SK-N-SH treated with all-trans-retinoic acid at 6 μM for 48 hours (cell line): ENCODE measurements around the gene NR5A2.

ENCODE experiments used
- ATAC-seq: fragments of 200-7000 bp; cut with Tn5 transposase; 3 replicates; pipeline ENCODE4 v1.9.1; 2020; ENCODE audit warnings: mild to moderate bottlenecking, moderate library complexity
- ARNTL ChIP-seq: fragments of 450-650 bp; formaldehyde crosslinking; IDR thresholded peaks from 2 replicates; pipeline ENCODE4 v1.5.0; 2020; ENCODE audit warnings: low read depth, mild to moderate bottlenecking, moderate library complexity, borderline replicate concordance
- BACH2 ChIP-seq: fragments of 250-450 bp; sonication (Bioruptor Pico); IDR thresholded peaks from 2 replicates; pipeline ENCODE4 v1.9.0; 2021; ENCODE audit warnings: mild to moderate bottlenecking, borderline replicate concordance
- CREB5 ChIP-seq: fragments of 250-450 bp; sonication (Bioruptor Pico); IDR thresholded peaks from 2 replicates; pipeline ENCODE4 v1.5.1; 2020; ENCODE audit warnings: low read depth, mild to moderate bottlenecking, moderate library complexity
- CSRNP3 ChIP-seq: fragments of 250-450 bp; sonication (Bioruptor Pico); IDR thresholded peaks from 2 replicates; pipeline ENCODE4 v1.5.1; 2021; ENCODE audit warnings: mild to moderate bottlenecking, moderate library complexity
- ESRRG ChIP-seq: fragments of 250-450 bp; sonication (Bioruptor Pico); IDR thresholded peaks from 2 replicates; pipeline ENCODE4 v1.6.1; 2021; ENCODE audit warnings: mild to moderate bottlenecking
- GLIS3 ChIP-seq: fragments of 250-450 bp; sonication (Bioruptor Pico); IDR thresholded peaks from 2 replicates; pipeline ENCODE4 v1.5.0; 2020; ENCODE audit warnings: mild to moderate bottlenecking, moderate library complexity
- ISL1 ChIP-seq: fragments of 250-450 bp; sonication (Bioruptor Pico); IDR thresholded peaks from 2 replicates; pipeline ENCODE4 v2.1.2; 2022; ENCODE audit warnings: mild to moderate bottlenecking, moderate library complexity
- OSR1 ChIP-seq: fragments of 250-450 bp; sonication (Bioruptor Pico); IDR thresholded peaks from 2 replicates; pipeline ENCODE4 v1.8.0; 2022; ENCODE audit warnings: moderate library complexity, mild to moderate bottlenecking, inconsistent platforms
- POU6F1 ChIP-seq: fragments of 250-450 bp; sonication (Bioruptor Pico); IDR thresholded peaks from 2 replicates; pipeline ENCODE4 v1.8.0; 2021; ENCODE audit warnings: low read depth, mild to moderate bottlenecking, moderate library complexity, borderline replicate concordance
- PPARA ChIP-seq: fragments of 250-450 bp; sonication (Bioruptor Pico); IDR thresholded peaks from 2 replicates; pipeline ENCODE4 v1.5.0; 2020; ENCODE audit warnings: mild to moderate bottlenecking, borderline replicate concordance
- RARB ChIP-seq: fragments of 250-450 bp; sonication (Bioruptor Pico); IDR thresholded peaks from 2 replicates; pipeline ENCODE4 v1.8.0; 2021; ENCODE audit warnings: mild to moderate bottlenecking, moderate library complexity
- SNAI2 ChIP-seq: fragments of 250-450 bp; sonication (Bioruptor Pico); IDR thresholded peaks from 2 replicates; pipeline ENCODE4 v1.5.0; 2020; ENCODE audit warnings: mild to moderate bottlenecking, moderate library complexity
- TCF4 ChIP-seq: fragments of 250-450 bp; sonication (Bioruptor Pico); IDR thresholded peaks from 2 replicates; pipeline ENCODE4 v1.8.0; 2021; ENCODE audit warnings: mild to moderate bottlenecking, moderate library complexity, borderline replicate concordance
- TSHZ2 ChIP-seq: fragments of 250-450 bp; sonication (Bioruptor Pico); IDR thresholded peaks from 2 replicates; pipeline ENCODE4 v1.5.0; 2020; ENCODE audit warnings: mild to moderate bottlenecking, moderate library complexity
- ZC3H10 ChIP-seq: fragments of 250-450 bp; sonication (Bioruptor Pico); IDR thresholded peaks from 2 replicates; pipeline ENCODE4 v1.5.1; 2021; ENCODE audit warnings: mild to moderate bottlenecking, moderate library complexity
- ZFP3 ChIP-seq: fragments of 250-450 bp; sonication (Bioruptor Pico); IDR thresholded peaks from 2 replicates; pipeline ENCODE4 v1.5.0; 2020; ENCODE audit warnings: mild to moderate bottlenecking, moderate library complexity
- ZFP30 ChIP-seq: fragments of 450-650 bp; formaldehyde crosslinking; IDR thresholded peaks from 2 replicates; pipeline ENCODE4 v1.5.0; 2022; ENCODE audit warnings: mild to moderate bottlenecking, moderate library complexity
- ZNF70 ChIP-seq: fragments of 450-650 bp; formaldehyde crosslinking; IDR thresholded peaks from 2 replicates; pipeline ENCODE4 v1.5.0; 2020; ENCODE audit warnings: mild to moderate bottlenecking, moderate library complexity
- TF ChIP-seq, protein P1 (sequence below): fragments of 250-450 bp; sonication (Bioruptor Pico); IDR thresholded peaks from 2 replicates; pipeline ENCODE4 v1.8.0; 2020; ENCODE audit warnings: mild to moderate bottlenecking, moderate library complexity, borderline replicate concordance

The NR5A2 gene

GRCh38 chr1:200173097-200173618, 145.6 kb downstream of the NR5A2 start (continued):
- TF ChIP-seq ZNF70 (CRISPR knock-in tag), result no peak
- no peak for TF ChIP-seq ISL1 (CRISPR knock-in tag)
- no peak for TF ChIP-seq ZFP30 (CRISPR knock-in tag)
- TF ChIP-seq RARB (CRISPR knock-in tag), result no peak
- no peak for TF ChIP-seq ZFP3
- TF ChIP-seq OSR1, result no peak

- TF ChIP-seq TCF4, result no peak
- TF ChIP-seq ZFP30 (CRISPR knock-in tag), result no peak
- TF ChIP-seq POU6F1 (CRISPR knock-in tag), result no peak
- TF ChIP-seq BACH2 (CRISPR knock-in tag), result no peak
- no peak for ATAC-seq
Measured at GRCh38 chr1:200174525-200175295, 147.2 kb downstream of the NR5A2 start.

GRCh38 chr1:200176181-200176580, 148.7 kb downstream of the NR5A2 start:
- no peak for ATAC-seq
- TF ChIP-seq ZNF70 (CRISPR knock-in tag), result no peak
- no peak for TF ChIP-seq POU6F1 (CRISPR knock-in tag)

DNA sequence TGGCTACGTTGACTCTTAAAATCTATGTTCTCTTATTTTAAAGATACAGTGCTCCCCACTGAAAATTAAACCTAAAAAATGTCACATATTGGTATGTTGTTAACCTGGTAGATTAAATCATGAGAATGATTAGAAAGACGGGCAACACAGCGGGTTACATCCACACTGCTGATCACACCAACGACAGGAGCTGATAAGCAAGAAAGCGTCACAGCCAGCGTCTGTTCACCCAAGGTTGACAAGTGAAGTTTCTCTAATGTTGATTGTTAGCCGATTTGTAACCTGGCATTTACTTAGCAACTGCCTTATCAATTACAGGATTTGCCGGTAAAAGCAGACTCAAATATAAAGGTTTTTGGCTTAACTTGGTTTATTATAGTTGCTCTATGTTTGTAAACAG, 149.3 kb downstream of the NR5A2 start:
- ATAC-seq, result no peak
- TF ChIP-seq PPARA (CRISPR knock-in tag), result no peak
- no peak for TF ChIP-seq CSRNP3
- no peak for TF ChIP-seq OSR1
- TF ChIP-seq SNAI2, result no peak
- TF ChIP-seq TCF4, result no peak
- no peak for TF ChIP-seq ARNTL

DNA sequence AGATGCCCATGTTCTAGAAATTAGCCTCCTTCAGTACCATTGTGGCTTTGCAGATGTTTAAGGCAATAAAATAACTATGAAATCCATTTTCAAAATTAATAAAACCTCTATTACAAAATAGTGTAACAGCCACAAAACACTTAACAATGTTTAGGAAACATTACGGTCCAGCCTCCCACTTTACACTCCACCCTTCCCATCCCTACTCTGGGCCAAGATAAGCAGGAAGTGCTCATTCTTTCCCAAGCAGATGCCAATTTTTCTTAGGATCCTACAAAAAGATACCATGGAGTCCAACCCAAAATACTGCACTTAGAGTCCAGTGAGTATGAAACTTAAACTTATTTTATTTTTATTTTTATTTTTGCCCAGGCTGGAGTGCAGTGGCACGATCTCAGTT, 150.8 kb downstream of the NR5A2 start:
- TF ChIP-seq, protein P1, sequence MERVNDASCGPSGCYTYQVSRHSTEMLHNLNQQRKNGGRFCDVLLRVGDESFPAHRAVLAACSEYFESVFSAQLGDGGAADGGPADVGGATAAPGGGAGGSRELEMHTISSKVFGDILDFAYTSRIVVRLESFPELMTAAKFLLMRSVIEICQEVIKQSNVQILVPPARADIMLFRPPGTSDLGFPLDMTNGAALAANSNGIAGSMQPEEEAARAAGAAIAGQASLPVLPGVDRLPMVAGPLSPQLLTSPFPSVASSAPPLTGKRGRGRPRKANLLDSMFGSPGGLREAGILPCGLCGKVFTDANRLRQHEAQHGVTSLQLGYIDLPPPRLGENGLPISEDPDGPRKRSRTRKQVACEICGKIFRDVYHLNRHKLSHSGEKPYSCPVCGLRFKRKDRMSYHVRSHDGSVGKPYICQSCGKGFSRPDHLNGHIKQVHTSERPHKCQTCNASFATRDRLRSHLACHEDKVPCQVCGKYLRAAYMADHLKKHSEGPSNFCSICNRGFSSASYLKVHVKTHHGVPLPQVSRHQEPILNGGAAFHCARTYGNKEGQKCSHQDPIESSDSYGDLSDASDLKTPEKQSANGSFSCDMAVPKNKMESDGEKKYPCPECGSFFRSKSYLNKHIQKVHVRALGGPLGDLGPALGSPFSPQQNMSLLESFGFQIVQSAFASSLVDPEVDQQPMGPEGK (CRISPR knock-in tag), result no peak
- TF ChIP-seq ISL1 (CRISPR knock-in tag), result no peak
- TF ChIP-seq TSHZ2 (CRISPR knock-in tag), result no peak
- no peak for TF ChIP-seq PPARA (CRISPR knock-in tag)
- TF ChIP-seq SNAI2, result no peak
- TF ChIP-seq CREB5 (CRISPR knock-in tag), result no peak
- TF ChIP-seq POU6F1 (CRISPR knock-in tag), result no peak
- TF ChIP-seq OSR1, result no peak
- no peak for TF ChIP-seq CSRNP3
- TF ChIP-seq ZFP30 (CRISPR knock-in tag), result no peak
- TF ChIP-seq ESRRG (CRISPR knock-in tag), result no peak
- no peak for TF ChIP-seq ZC3H10 (CRISPR knock-in tag)
- TF ChIP-seq GLIS3 (CRISPR knock-in tag), result no peak
- no peak for ATAC-seq
